Upper lobe of left lung (tissue), 4 donors: Measurements from ENCODE around the gene OVAAL.

Source experiments
- CTCF ChIP-seq, 6 experiments: fragments of 450-650 bp in 4 of 6; fragments of 200-600 bp in 2 of 6; sonication (generic) in 2 of 6; IDR thresholded peaks; one replicate each; pipeline ENCODE4 v1.5.1; 2016 to 2019; ENCODE audit warnings: antibody characterized with exemption in 6 of 6
- POLR2A ChIP-seq, 4 donors: fragments of 450-650 bp; IDR thresholded peaks; one replicate each; pipeline ENCODE4 v1.5.1; 2016 to 2017; ENCODE audit warnings: antibody characterized with exemption in 4 of 4, mild to moderate bottlenecking in 2 of 4

- TF ChIP-seq CTCF (IDR thresholded peaks at IDR 0.05), result no peak
- no peak for TF ChIP-seq POLR2A (IDR thresholded peaks at IDR 0.05)
Measured at GRCh38 chr1:180571832-180572636, 13.3 kb downstream of the OVAAL start.
